Heart left ventricle (tissue), 16 donors: Measurements from ENCODE around the gene ADGRL3. TPM values are rescaled to one million over a fixed set of nuclear protein-coding genes. Genes with fewer than 3 reads are reported as not detected.

ENCODE experiments used
- ATAC-seq, 4 donors: fragments of 200-7000 bp; cut with Tn5 transposase; one replicate each; pipeline ENCODE4 v1.9.1; 2020 to 2022; ENCODE audit warnings: moderate library complexity in 4 of 4, mild to moderate bottlenecking in 3 of 4, moderate number of reproducible peaks in 1 of 4
- DNase-seq, 5 donors: peaks; one replicate each; pipeline ENCODE4 v3.0.0-alpha.2; 2020
- H3K27ac ChIP-seq, 12 donors: fragments of 200-600 bp; sonication (generic) in 4 of 12; one replicate each; pipeline versions ENCODE4 v1.5.0 to v1.8.0; 2016 to 2022; ENCODE audit warnings: mild to moderate bottlenecking in 2 of 12
- H3K27me3 ChIP-seq, 9 donors: fragments of 200-600 bp; sonication (generic) in 2 of 9; one replicate each; pipeline versions ENCODE4 v1.5.1 to v1.8.0; 2016 to 2022; ENCODE audit warnings: mild to moderate bottlenecking in 3 of 9
- H3K36me3 ChIP-seq, 9 donors: fragments of 200-600 bp; sonication (generic) in 2 of 9; one replicate each; pipeline versions ENCODE4 v1.5.0 to v1.8.0; 2018 to 2022; ENCODE audit warnings: mild to moderate bottlenecking in 2 of 9
- H3K4me1 ChIP-seq, 12 donors: fragments of 200-600 bp; sonication (generic) in 4 of 12; one replicate each; pipeline versions ENCODE4 v1.5.0 to v1.8.0; 2016 to 2022; ENCODE audit warnings: mild to moderate bottlenecking in 3 of 12
- H3K4me3 ChIP-seq, 12 donors: fragments of 200-600 bp; sonication (generic) in 4 of 12; one replicate each; pipeline versions ENCODE4 v1.5.0 to v1.8.0; 2017 to 2022; ENCODE audit warnings: mild to moderate bottlenecking in 9 of 12, moderate library complexity in 4 of 12
- H3K9me3 ChIP-seq, 12 donors: fragments of 200-600 bp; sonication (generic) in 4 of 12; one replicate each; pipeline versions ENCODE4 v1.5.0 to v1.8.0; 2016 to 2022; ENCODE audit warnings: mild to moderate bottlenecking in 1 of 12
- CTCF ChIP-seq, 12 donors: fragments of 200-600 bp; sonication (generic) in 4 of 12; IDR thresholded peaks; one replicate each; pipeline versions ENCODE4 v1.5.0 to v1.8.0; 2018 to 2022; ENCODE audit warnings: antibody characterized with exemption in 12 of 12, mild to moderate bottlenecking in 5 of 12
- POLR2A ChIP-seq, 2 donors: fragments of 450-650 bp; IDR thresholded peaks; one replicate each; pipeline ENCODE4 v1.6.1; 2017; ENCODE audit warnings: antibody characterized with exemption in 2 of 2, mild to moderate bottlenecking in 2 of 2, moderate library complexity in 2 of 2
- WGBS, 4 donors: extraction: QIAGEN DNeasy Blood & Tissue Kit in 2 of 4; methylation state at CpG; one replicate each; pipeline versions ENCODE4 v1.1.5 to v1.1.7; 2013 to 2018; 5-methylcytosine and 5-hydroxymethylcytosine counted together
- intact Hi-C, 10 donors: fragments of 100-400 bp; cut with DNase I; formaldehyde crosslinking; loops; one replicate each; pipeline versions ENCODE4 v1.11.1 to v1.14.2; 2022
- polyA plus RNA-seq, 2 donors: library from polyadenylated mRNA; stranded (reverse); fragments of 200-250 nt; gene quantifications; one replicate each; pipeline ENCODE4 v1.2.3, GENCODE V29; 2013
- total RNA-seq, 9 donors: library from RNA; depleted of rRNA in 2 of 9; stranded (reverse); fragments of >200 nt in 2 of 9; fragmentation: NEBNext Ultra II Directional in 3 of 9; extraction: Animal tissue kit (Norgen Biotek cat#: 25700) in 3 of 9; gene quantifications; one replicate each; pipeline versions ENCODE4 v1.1.0 to v1.2.4, GENCODE V29; 2016 to 2023
- donor health status: ischemic (EF 13 %, LVEDD 7.1; RV severe dilation, severe dysfunction).
- donor health status: healthy with polysubstance abuse.
- donor health status: DM: no; HTN: yes; CAD: no.
- donor health status: DM: no; HTN: no; CAD: no.
- donor health status: ischemic (EF 25% LVEDD 6.9; RV normal size, moderate dysfunction).
- donor health status: ischemic (EF 25% LVEDD 5.7; RV mildly dilated, moderate dysfunction).
- donor health status: healthy.
- donor health status: DM: yes; HTN: yes; CAD: no.
- donor health status: ischemic (EF 35%, LVEDD 5.7; RV mildly dilated, moderate dysfunction).
- donor health status: nonischemic (EF 11% LVEDD 7.7; RV severe dilation, severe dysfunction).
- donor health status: DM: yes; HTN: yes; CAD: no.
- donor health status: PGD.
- donor health status: ischemic (EF 29% LVEDD 5.4; RV normal size, mild dysfunction).
- donor health status: nonischemic (EF 23%, LVEDD 6.1; RV moderate dilation, normal function).

The ADGRL3 gene
- total and polyA plus RNA-seq, 11 donors: 0.84 to 24.4 (median 7.6) TPM

- no peak for TF ChIP-seq POLR2A (IDR thresholded peaks at IDR 0.05)
- no peak for TF ChIP-seq CTCF (IDR thresholded peaks at IDR 0.05)
- intact Hi-C loops: no loop called here
- 89 to 93% (median 92%) methylated on average over 9 to 11 of the region's 11 CpGs for whole genome bisulfite sequencing, 4 donors
Observed at GRCh38 chr4:61427099-61427817, 227.1 kb downstream of the ADGRL3 start.

GRCh38 chr4:61427818-61428495 lies 227.8 kb downstream of the ADGRL3 start:
- TF ChIP-seq CTCF (IDR thresholded peaks at IDR 0.05) (no peak), POLR2A (IDR thresholded peaks at IDR 0.05) (no peak)
- Histone ChIP-seq H3K36me3 (no peaks in the 10 kb centered on the region), H3K27ac (no peak overlapping the region), H3K27me3 (no peaks in the 10 kb centered on the region), H3K4me1 (no peaks in the 10 kb centered on the region), H3K4me3 (no peak overlapping the region), H3K9me3 (peaks cover 0 to 7% (median 0%) of the 10 kb centered on the region in 12 donors)
- DNase-seq: no peak
- WGBS, 4 donors: 83 to 91% (median 86%) methylated on average over 12 of the region's 12 CpGs
- intact Hi-C loops: no loop called here
- no peak for ATAC-seq

More at GRCh38 chr4:61427099-61427817, 227.1 kb downstream of the ADGRL3 start:
- DNase-seq (peak in 1 of 5 donors; percentile 16), ATAC-seq (no peak)
- Histone ChIP-seq H3K27me3 (no peaks in the 10 kb centered on the region), H3K27ac (no peak overlapping the region), H3K4me3 (no peak overlapping the region), H3K36me3 (no peaks in the 10 kb centered on the region), H3K4me1 (no peaks in the 10 kb centered on the region), H3K9me3 (peaks cover 0 to 7% (median 0%) of the 10 kb centered on the region in 12 donors)

GRCh38 chr4:61428950-61429349 lies 228.8 kb downstream of the ADGRL3 start:
- no peak for ATAC-seq
- intact Hi-C loops: no loop called here

More at GRCh38 chr4:61428950-61429349, 228.8 kb downstream of the ADGRL3 start:
- no peak for DNase-seq
- Histone ChIP-seq H3K4me1 (no peaks in the 10 kb centered on the region), H3K9me3 (peaks cover 0 to 7% (median 0%) of the 10 kb centered on the region in 12 donors), H3K27ac (no peak overlapping the region), H3K4me3 (no peak overlapping the region), H3K36me3 (no peaks in the 10 kb centered on the region), H3K27me3 (no peaks in the 10 kb centered on the region)
- TF ChIP-seq POLR2A (IDR thresholded peaks at IDR 0.05) (no peak), CTCF (IDR thresholded peaks at IDR 0.05) (no peak)
